H9 (cell line): ENCODE measurements around the gene FALEC. TPM values are rescaled to one million over a fixed set of nuclear protein-coding genes. Genes with fewer than 3 reads are reported as not detected.
A peak's percentile ranks its signal among the peaks of the same experiment; 100 is the strongest.

ENCODE experiments used
- DNase-seq: peaks from one replicate; pipeline ENCODE4 v3.0.0-alpha.2; 2017
- H2AFZ ChIP-seq: one replicate; pipeline ENCODE4 v1.6.1; 2013; ENCODE audit warnings: mild to moderate bottlenecking, low read length, control low read depth, moderate library complexity
- H2AK5ac ChIP-seq: 2 replicates; pipeline ENCODE4 v1.6.1; 2013; ENCODE audit warnings: low read length, control low read depth, mixed read lengths; ENCODE audit not compliant: insufficient read length
- H2BK120ac ChIP-seq: one replicate; pipeline ENCODE4 v1.6.1; 2013; ENCODE audit warnings: low read depth, mild to moderate bottlenecking, low read length, control low read depth, inconsistent platforms; ENCODE audit not compliant: poor library complexity, severe bottlenecking
- H2BK12ac ChIP-seq: 2 replicates; pipeline ENCODE4 v1.6.1; 2013; ENCODE audit warnings: low read length, control low read depth, mixed read lengths, low read depth; ENCODE audit not compliant: insufficient read length
- H2BK15ac ChIP-seq: 2 replicates; pipeline ENCODE4 v1.6.1; 2013; ENCODE audit warnings: low read depth, low read length, control low read depth
- H2BK20ac ChIP-seq: one replicate; pipeline ENCODE4 v1.6.1; 2013; ENCODE audit warnings: low read depth, mild to moderate bottlenecking, low read length, control low read depth, inconsistent platforms; ENCODE audit not compliant: poor library complexity, severe bottlenecking
- H2BK5ac ChIP-seq: 2 replicates; pipeline ENCODE4 v1.6.1; 2013; ENCODE audit warnings: low read length, control low read depth, mixed read lengths; ENCODE audit not compliant: insufficient read length
- H3K14ac ChIP-seq: 2 replicates; pipeline ENCODE4 v1.6.1; 2013; ENCODE audit warnings: low read length, control low read depth; ENCODE audit not compliant: insufficient read depth
- H3K18ac ChIP-seq: 2 replicates; pipeline ENCODE4 v1.6.1; 2013; ENCODE audit warnings: low read depth, mild to moderate bottlenecking, mixed read lengths, low read length, control low read depth; ENCODE audit not compliant: insufficient read length
- H3K23ac ChIP-seq: 2 replicates; pipeline ENCODE4 v1.6.1; 2013; ENCODE audit warnings: low read length, control low read depth, mixed read lengths, low read depth; ENCODE audit not compliant: insufficient read length
- H3K23me2 ChIP-seq: 2 replicates; pipeline ENCODE4 v1.6.1; 2013; ENCODE audit warnings: low read depth, mild to moderate bottlenecking, mixed read lengths, low read length, control low read depth; ENCODE audit not compliant: insufficient read length, poor library complexity, severe bottlenecking
- H3K27ac ChIP-seq: 2 replicates; pipeline ENCODE4 v1.5.1; 2013; ENCODE audit warnings: low read length, control low read depth, mixed read lengths, low read depth; ENCODE audit not compliant: insufficient read length
- H3K27me3 ChIP-seq: 2 replicates; pipeline ENCODE4 v1.6.1; 2013; ENCODE audit warnings: low read length, control low read depth, inconsistent platforms; ENCODE audit not compliant: insufficient read depth
- H3K4ac ChIP-seq: 2 replicates; pipeline ENCODE4 v1.6.1; 2013; ENCODE audit warnings: low read depth, mild to moderate bottlenecking, control low read depth, inconsistent platforms, low read length, moderate library complexity
- H3K4me1 ChIP-seq: 2 replicates; pipeline ENCODE4 v1.6.1; 2013; ENCODE audit warnings: low read length, control low read depth, inconsistent platforms; ENCODE audit not compliant: insufficient read depth
- H3K4me2 ChIP-seq: 2 replicates; pipeline ENCODE4 v1.6.1; 2013; ENCODE audit warnings: low read length, control low read depth, mixed read lengths; ENCODE audit not compliant: insufficient read length, insufficient read depth
- H3K56ac ChIP-seq: 2 replicates; pipeline ENCODE4 v1.6.1; 2013; ENCODE audit warnings: low read depth, mild to moderate bottlenecking, mixed read lengths, low read length, control low read depth; ENCODE audit not compliant: insufficient read length
- H3K79me1 ChIP-seq: 2 replicates; pipeline ENCODE4 v1.6.1; 2013; ENCODE audit warnings: low read depth, mild to moderate bottlenecking, moderate library complexity, low read length, control low read depth, inconsistent platforms; ENCODE audit not compliant: insufficient read depth, poor library complexity, severe bottlenecking
- H3K79me2 ChIP-seq: 2 replicates; pipeline ENCODE4 v1.6.1; 2013; ENCODE audit warnings: low read length, control low read depth, inconsistent platforms; ENCODE audit not compliant: insufficient read depth
- H3K9ac ChIP-seq: 2 replicates; pipeline ENCODE4 v1.6.1; 2013; ENCODE audit warnings: low read length, control low read depth, mixed read lengths; ENCODE audit not compliant: insufficient read length; ENCODE audit errors: extremely low read depth
- H3K9me3 ChIP-seq: one replicate; pipeline ENCODE4 v1.6.1; 2013; ENCODE audit warnings: low read depth, low read length, inconsistent platforms; ENCODE audit not compliant: control insufficient read depth
- H3T11ph ChIP-seq: one replicate; pipeline ENCODE4 v1.6.1; 2013; ENCODE audit warnings: mild to moderate bottlenecking, low read length, control low read depth, inconsistent platforms
- H4K20me1 ChIP-seq: one replicate; pipeline ENCODE4 v1.6.1; 2013; ENCODE audit not compliant: control insufficient read depth, insufficient read length, insufficient read depth
- H4K5ac ChIP-seq: 2 replicates; pipeline ENCODE4 v1.6.1; 2013; ENCODE audit warnings: low read depth, mild to moderate bottlenecking, mixed read lengths, low read length, control low read depth; ENCODE audit not compliant: insufficient read length
- H4K8ac ChIP-seq: replicated peaks from 2 replicates; pipeline ENCODE4 v1.6.1; 2013; ENCODE audit warnings: low read length, control low read depth, mixed read lengths, low read depth; ENCODE audit not compliant: insufficient read length
- H4K91ac ChIP-seq: 2 replicates; pipeline ENCODE4 v1.6.1; 2013; ENCODE audit warnings: low read depth, mild to moderate bottlenecking, moderate library complexity, mixed read lengths, low read length, control low read depth; ENCODE audit not compliant: insufficient read length
- H3K27ac Mint-ChIP-seq, 3 experiments: 2 replicates in 2 of 3; 3 replicates in 1 of 3; pipeline ENCODE4 v1.8.0; 2020 to 2021; ENCODE audit warnings: mixed read lengths in 3 of 3, mild to moderate bottlenecking in 1 of 3, moderate library complexity in 1 of 3
- H3K27me3 Mint-ChIP-seq: 2 replicates; pipeline ENCODE4 v1.8.0; 2021; ENCODE audit warnings: low read depth, mild to moderate bottlenecking, moderate library complexity, mixed read lengths
- H3K36me3 Mint-ChIP-seq, 3 experiments: 2 replicates in 2 of 3; 3 replicates in 1 of 3; pipeline ENCODE4 v1.8.0; 2020 to 2021; ENCODE audit warnings: low read depth in 3 of 3, mixed read lengths in 3 of 3; ENCODE audit not compliant: insufficient read depth in 1 of 3
- H3K4me1 Mint-ChIP-seq, 2 experiments: 2 replicates each; pipeline ENCODE4 v1.8.0; 2020; ENCODE audit warnings: mixed read lengths in 2 of 2
- H3K4me3 Mint-ChIP-seq, 2 experiments: 2 replicates in 1 of 2; 3 replicates in 1 of 2; pipeline ENCODE4 v1.8.0; 2020 to 2021; ENCODE audit warnings: mild to moderate bottlenecking in 2 of 2, mixed read lengths in 2 of 2, moderate library complexity in 1 of 2
- H3K9me3 Mint-ChIP-seq, 2 experiments: 2 replicates in 1 of 2; 3 replicates in 1 of 2; pipeline ENCODE4 v1.8.0; 2020; ENCODE audit warnings: mild to moderate bottlenecking in 2 of 2, mixed read lengths in 2 of 2, moderate library complexity in 1 of 2
- CTCF ChIP-seq: fragments of 200-600 bp; sonication (generic); conservative IDR thresholded peaks from 3 replicates; pipeline ENCODE4 v1.8.0; 2021; ENCODE audit warnings: antibody characterized with exemption, mild to moderate bottlenecking
- WGBS: extraction: QIAGEN DNeasy Blood & Tissue Kit; methylation state at CpG from one replicate; pipeline ENCODE4 v1.1.7; 2013; ENCODE audit warnings: missing lambda C conversion rate, low lambda C conversion rate, mixed read lengths; ENCODE audit not compliant: insufficient read length; ENCODE audit errors: extremely low coverage; 5-methylcytosine and 5-hydroxymethylcytosine counted together
- total RNA-seq: library from RNA; stranded (reverse); gene quantifications from 2 replicates; pipeline ENCODE4 v1.2.1, GENCODE V29; 2021

FALEC gene
- total RNA-seq, 1 experiment from 2014 or later = not detected

GRCh38 chr1:150476754-150477153, 38.8 kb upstream of the FALEC start:
- TF ChIP-seq CTCF = no peak
- H3K79me1 ChIP-seq = no peaks in the 10 kb centered on the region
- no peak overlapping the region for H3K56ac ChIP-seq
- no peak overlapping the region for H3K23ac ChIP-seq
- Mint-ChIP-seq H3K36me3 (peaks cover 7 to 16% (median 11%) of the 10 kb centered on the region in 3 experiments; a peak in 6 of 7 replicates), H3K4me1 (peaks cover 6 to 13% of the 10 kb centered on the region in 2 experiments), H3K9me3 (no peaks in the 10 kb centered on the region), H3K4me3 (no peak overlapping the region), H3K27ac (peak overlapping the region in 1 of 3 experiments; percentile 35; a peak in 2 of 7 replicates), H3K27me3 (peaks cover 6% of the 10 kb centered on the region)
- H4K20me1 ChIP-seq = no peaks in the 10 kb centered on the region
- H4K5ac ChIP-seq = no peak overlapping the region
- no peak overlapping the region for H2AK5ac ChIP-seq
- no peak overlapping the region for H2BK120ac ChIP-seq
- no peak overlapping the region for H3K4ac ChIP-seq
- no peak overlapping the region for H2BK5ac ChIP-seq
- no peak overlapping the region for H3K4me2 ChIP-seq
- no peaks in the 10 kb centered on the region for H3K23me2 ChIP-seq
- H2AFZ ChIP-seq = no peak overlapping the region
- no peak overlapping the region for H3K27ac ChIP-seq
- H3K9me3 ChIP-seq = no peaks in the 10 kb centered on the region
- DNase-seq = no peak
- H3K9ac ChIP-seq = no peak overlapping the region
- WGBS = no CpG with 5 or more reads among the region's 3 CpGs
- no peak overlapping the region for H2BK12ac ChIP-seq
- H4K91ac ChIP-seq = no peak overlapping the region
- H3K27me3 ChIP-seq = no peaks in the 10 kb centered on the region
- no peak overlapping the region for H4K8ac ChIP-seq
- H3K4me1 ChIP-seq = no peaks in the 10 kb centered on the region; the same call in 1 of the 2 replicates
- H2BK15ac ChIP-seq = no peak overlapping the region
- no peak overlapping the region for H3K18ac ChIP-seq
- no peak overlapping the region for H3K14ac ChIP-seq
- H3K79me2 ChIP-seq = no peaks in the 10 kb centered on the region
- no peak overlapping the region for H2BK20ac ChIP-seq
- no peak overlapping the region for H3T11ph ChIP-seq
